ENCODE data around the gene OSBPL9.

DNA sequence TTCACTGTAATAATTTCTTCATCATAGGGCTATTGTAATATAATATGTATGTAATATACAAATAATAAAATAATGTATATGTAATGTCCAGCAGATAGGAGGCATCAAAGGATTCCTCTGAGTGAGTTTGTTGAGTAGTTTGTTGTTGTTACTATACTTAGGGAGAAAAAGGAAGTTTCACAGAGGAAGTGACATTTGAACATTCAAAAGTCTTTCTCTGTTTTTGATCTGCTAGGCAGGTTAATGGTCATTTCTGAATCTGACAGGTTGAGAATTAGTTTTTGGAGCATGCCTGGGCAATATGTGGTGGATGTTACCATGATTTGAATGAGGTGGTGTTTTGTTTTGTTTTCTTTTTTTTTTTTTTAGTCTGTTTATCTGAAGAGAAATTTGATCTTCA is 159.5 kb downstream of the OSBPL9 start:
- TF ChIP-seq, protein P1, sequence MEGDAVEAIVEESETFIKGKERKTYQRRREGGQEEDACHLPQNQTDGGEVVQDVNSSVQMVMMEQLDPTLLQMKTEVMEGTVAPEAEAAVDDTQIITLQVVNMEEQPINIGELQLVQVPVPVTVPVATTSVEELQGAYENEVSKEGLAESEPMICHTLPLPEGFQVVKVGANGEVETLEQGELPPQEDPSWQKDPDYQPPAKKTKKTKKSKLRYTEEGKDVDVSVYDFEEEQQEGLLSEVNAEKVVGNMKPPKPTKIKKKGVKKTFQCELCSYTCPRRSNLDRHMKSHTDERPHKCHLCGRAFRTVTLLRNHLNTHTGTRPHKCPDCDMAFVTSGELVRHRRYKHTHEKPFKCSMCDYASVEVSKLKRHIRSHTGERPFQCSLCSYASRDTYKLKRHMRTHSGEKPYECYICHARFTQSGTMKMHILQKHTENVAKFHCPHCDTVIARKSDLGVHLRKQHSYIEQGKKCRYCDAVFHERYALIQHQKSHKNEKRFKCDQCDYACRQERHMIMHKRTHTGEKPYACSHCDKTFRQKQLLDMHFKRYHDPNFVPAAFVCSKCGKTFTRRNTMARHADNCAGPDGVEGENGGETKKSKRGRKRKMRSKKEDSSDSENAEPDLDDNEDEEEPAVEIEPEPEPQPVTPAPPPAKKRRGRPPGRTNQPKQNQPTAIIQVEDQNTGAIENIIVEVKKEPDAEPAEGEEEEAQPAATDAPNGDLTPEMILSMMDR (conservative IDR thresholded peaks at IDR 0.05; ENCODE audit: low read depth, low read length) = no peak
- no peak for TF ChIP-seq EZH2 (IDR thresholded peaks at IDR 0.05; ENCODE audit: borderline replicate concordance, low read depth, low read length, poor library complexity, severe bottlenecking)

Data from A673 (cell line).